CD8-positive, alpha-beta memory T cell (primary cell): Measurements from ENCODE around the gene PLA2G6. TPM values are rescaled to one million over a fixed set of nuclear protein-coding genes. Genes with fewer than 3 reads are reported as not detected.

Source experiments
- CTCF ChIA-PET: fragments of 350-600 bp; sonication (Branson Sonifier 250); formaldehyde crosslinking; loops from one replicate; lab custom pipeline; 2021; ENCODE audit warnings: antibody characterized with exemption; lab: Charles Lee
- POLR2A ChIA-PET: fragments of 350-600 bp; sonication (Branson Sonifier 250); formaldehyde crosslinking; loops from one replicate; lab custom pipeline; 2021; ENCODE audit warnings: antibody characterized with exemption; lab: Charles Lee
- DNase-seq, 5 donors: peaks; one replicate each; pipeline versions ENCODE4 v3.0.0 to v3.0.0-alpha.2; 2020 to 2022; ENCODE audit warnings: mixed read lengths in 1 of 5
- H3K27ac ChIP-seq: one replicate; pipeline ENCODE4 v1.7.0; 2013; ENCODE audit warnings: low read depth, mild to moderate bottlenecking, low read length, moderate library complexity
- H3K27me3 ChIP-seq: 2 replicates; pipeline ENCODE4 v1.7.0; 2013; ENCODE audit warnings: low read length, mild to moderate bottlenecking; ENCODE audit not compliant: insufficient read depth, poor library complexity, severe bottlenecking
- H3K36me3 ChIP-seq: 2 replicates; pipeline ENCODE4 v1.7.0; 2013; ENCODE audit warnings: mild to moderate bottlenecking, low read length, moderate library complexity; ENCODE audit not compliant: insufficient read depth
- H3K4me1 ChIP-seq: 2 replicates; pipeline ENCODE4 v1.7.0; 2013; ENCODE audit warnings: mild to moderate bottlenecking, low read length, moderate library complexity; ENCODE audit not compliant: insufficient read depth
- H3K4me3 ChIP-seq: 2 replicates; pipeline ENCODE4 v1.7.0; 2013; ENCODE audit warnings: mild to moderate bottlenecking, low read length
- H3K9me3 ChIP-seq: 2 replicates; pipeline ENCODE4 v1.7.0; 2013; ENCODE audit warnings: mild to moderate bottlenecking, low read length
- H3K27ac Mint-ChIP-seq, 8 donors: one replicate each; pipeline ENCODE4 v1.8.0; 2020 to 2021; ENCODE audit warnings: mixed read lengths in 8 of 8, mild to moderate bottlenecking in 6 of 8, inconsistent platforms in 3 of 8, moderate library complexity in 3 of 8
- H3K27me3 Mint-ChIP-seq, 2 donors: one replicate each; pipeline ENCODE4 v1.8.0; 2020 to 2021; ENCODE audit warnings: mixed read lengths in 2 of 2, mild to moderate bottlenecking in 1 of 2, moderate library complexity in 1 of 2
- H3K36me3 Mint-ChIP-seq, 3 donors: one replicate each; pipeline ENCODE4 v1.8.0; 2020 to 2021; ENCODE audit warnings: mixed read lengths in 3 of 3, inconsistent platforms in 1 of 3, mild to moderate bottlenecking in 1 of 3
- H3K4me1 Mint-ChIP-seq, 3 donors: one replicate each; pipeline ENCODE4 v1.8.0; 2020 to 2021; ENCODE audit warnings: mixed read lengths in 3 of 3, inconsistent platforms in 1 of 3, mild to moderate bottlenecking in 1 of 3
- H3K4me3 Mint-ChIP-seq, 7 donors: one replicate each; pipeline ENCODE4 v1.8.0; 2020 to 2021; ENCODE audit warnings: mixed read lengths in 7 of 7, mild to moderate bottlenecking in 6 of 7, moderate library complexity in 4 of 7, inconsistent platforms in 2 of 7
- H3K9me3 Mint-ChIP-seq, 5 donors: one replicate each; pipeline ENCODE4 v1.8.0; 2020 to 2022; ENCODE audit warnings: mixed read lengths in 5 of 5, mild to moderate bottlenecking in 3 of 5, moderate library complexity in 2 of 5, inconsistent platforms in 1 of 5
- polyA plus RNA-seq: library from polyadenylated mRNA; unstranded; fragments of 300-500 nt; fragmentation: Illumina TruSeq; gene quantifications from one replicate; pipeline ENCODE4 v1.2.3, GENCODE V29; 2021
- total RNA-seq, 2 experiments: library from RNA; stranded (reverse); gene quantifications; one replicate each; pipeline ENCODE4 v1.2.3, GENCODE V29; 2021

The PLA2G6 gene
- total and polyA plus RNA-seq, 3 experiments from 2014 or later, result 5.6 to 34.1 (median 33.0) TPM

GRCh38 chr22:38067028-38067415 lies 114.6 kb downstream of the PLA2G6 start:
- no peak for DNase-seq
- Histone ChIP-seq H3K9me3 (no peaks in the 10 kb centered on the region), H3K27me3 (no peaks in the 10 kb centered on the region), H3K4me3 (no peak overlapping the region), H3K27ac (no peak overlapping the region), H3K36me3 (peaks cover 6% of the 10 kb centered on the region), H3K4me1 (no peaks in the 10 kb centered on the region)
- ChIA-PET CTCF (no interaction called here), POLR2A (no interaction called here)
- no peak overlapping the region for H3K4me3 Mint-ChIP-seq
- peaks cover 0 to 5% (median 3%) of the 10 kb centered on the region in 3 donors for H3K4me1 Mint-ChIP-seq
- no peak overlapping the region for H3K27ac Mint-ChIP-seq
- H3K27me3 Mint-ChIP-seq, result no peaks in the 10 kb centered on the region
- H3K9me3 Mint-ChIP-seq, result no peaks in the 10 kb centered on the region
- H3K36me3 Mint-ChIP-seq, result peaks cover 13 to 76% (median 17%) of the 10 kb centered on the region in 3 donors

- H3K4me3 ChIP-seq, result no peak overlapping the region
- no peak for DNase-seq
- H3K27me3 Mint-ChIP-seq, result no peaks in the 10 kb centered on the region
- CTCF ChIA-PET, result interaction anchor here (4.1 kb wide), 1 partner anchor 14 kb away, joined by 18 read pairs; no protein-coding TSS in a partner anchor
- no peak overlapping the region for H3K27ac ChIP-seq
- POLR2A ChIA-PET, result no interaction called here
- H3K4me3 Mint-ChIP-seq, result no peak overlapping the region
- peaks cover 15 to 78% (median 17%) of the 10 kb centered on the region in 3 donors for H3K36me3 Mint-ChIP-seq
- no peaks in the 10 kb centered on the region for H3K9me3 Mint-ChIP-seq
- no peaks in the 10 kb centered on the region for H3K4me1 ChIP-seq
- H3K27ac Mint-ChIP-seq, result peak overlapping the region in 1 of 8 donors; percentile 55
- H3K36me3 ChIP-seq, result peaks cover 6% of the 10 kb centered on the region
- no peaks in the 10 kb centered on the region for H3K27me3 ChIP-seq
- no peaks in the 10 kb centered on the region for H3K9me3 ChIP-seq
- peaks cover 0 to 9% (median 5%) of the 10 kb centered on the region in 3 donors for H3K4me1 Mint-ChIP-seq
Observed at GRCh38 chr22:38066381-38067027, 115.1 kb downstream of the PLA2G6 start.

GRCh38 chr22:38065539-38065938 lies 116.1 kb downstream of the PLA2G6 start:
- Mint-ChIP-seq H3K27ac (peak overlapping the region in 1 of 8 donors; percentile 15), H3K4me3 (no peak overlapping the region), H3K4me1 (peaks cover 0 to 9% (median 5%) of the 10 kb centered on the region in 3 donors), H3K27me3 (no peaks in the 10 kb centered on the region), H3K36me3 (peaks cover 15 to 71% (median 17%) of the 10 kb centered on the region in 3 donors), H3K9me3 (no peaks in the 10 kb centered on the region)
- CTCF ChIA-PET, result interaction anchor here (4.1 kb wide), 1 partner anchor 13 kb away, joined by 18 read pairs; no protein-coding TSS in a partner anchor
- H3K36me3 ChIP-seq, result peaks cover 6% of the 10 kb centered on the region
- H3K9me3 ChIP-seq, result no peaks in the 10 kb centered on the region
- no peak for DNase-seq
- H3K27me3 ChIP-seq, result no peaks in the 10 kb centered on the region
- POLR2A ChIA-PET, result no interaction called here
- no peak overlapping the region for H3K27ac ChIP-seq
- H3K4me3 ChIP-seq, result no peak overlapping the region
- H3K4me1 ChIP-seq, result no peaks in the 10 kb centered on the region

- no peaks in the 10 kb centered on the region for H3K27me3 ChIP-seq
- Mint-ChIP-seq H3K27ac (peak overlapping the region in 4 of 8 donors; percentile 19 to 67 (median 38)), H3K4me3 (no peak overlapping the region), H3K36me3 (peaks cover 12 to 69% (median 14%) of the 10 kb centered on the region in 3 donors), H3K4me1 (peaks cover 7 to 16% (median 11%) of the 10 kb centered on the region in 3 donors), H3K27me3 (no peaks in the 10 kb centered on the region), H3K9me3 (no peaks in the 10 kb centered on the region)
- H3K36me3 ChIP-seq, result no peaks in the 10 kb centered on the region
- ChIA-PET CTCF (interaction anchor here (4.1 kb wide), 1 partner anchor 10 kb away, joined by 18 read pairs; no protein-coding TSS in a partner anchor), POLR2A (no interaction called here)
- H3K27ac ChIP-seq, result no peak overlapping the region
- DNase-seq, result no peak
- H3K4me3 ChIP-seq, result no peak overlapping the region
- peaks cover 5% of the 10 kb centered on the region for H3K4me1 ChIP-seq
- no peaks in the 10 kb centered on the region for H3K9me3 ChIP-seq
Observed at GRCh38 chr22:38062791-38063190, 118.8 kb downstream of the PLA2G6 start.

Other genes starting within 250 kb of the PLA2G6 start
- gene C22orf23, start 228.2 kb downstream of the PLA2G6 start, total RNA-seq, result under 1 TPM; 0.29 to 0.37 TPM
- gene C22orf23, start 228.2 kb downstream of the PLA2G6 start, polyA plus RNA-seq, result not detected
- 100 to 1,000 TPM; 140 to 148 TPM for gene POLR2F, start 228.1 kb downstream of the PLA2G6 start, total RNA-seq
- gene POLR2F, start 228.1 kb downstream of the PLA2G6 start, polyA plus RNA-seq, result 167 TPM
- not detected for gene SOX10, start 197.3 kb downstream of the PLA2G6 start, total RNA-seq
- not detected for gene SOX10, start 197.3 kb downstream of the PLA2G6 start, polyA plus RNA-seq
- gene PICK1, start 124.4 kb downstream of the PLA2G6 start, total RNA-seq, result 10 to 100 TPM; 21.0 to 22.5 TPM
- gene PICK1, start 124.4 kb downstream of the PLA2G6 start, polyA plus RNA-seq, result 9.4 TPM
- under 1 TPM in 1 of 2 experiments, not detected in 1; 0.35 TPM for gene SLC16A8, start 97.6 kb downstream of the PLA2G6 start, total RNA-seq
- not detected for gene SLC16A8, start 97.6 kb downstream of the PLA2G6 start, polyA plus RNA-seq
- gene BAIAP2L2, start 71.1 kb downstream of the PLA2G6 start, total RNA-seq, result under 1 TPM; 0.53 to 0.58 TPM
- gene BAIAP2L2, start 71.1 kb downstream of the PLA2G6 start, polyA plus RNA-seq, result not detected
- 1 to 10 TPM; 7.4 to 7.8 TPM for gene MAFF, start 20.2 kb upstream of the PLA2G6 start, total RNA-seq
- gene MAFF, start 20.2 kb upstream of the PLA2G6 start, polyA plus RNA-seq, result 4.6 TPM
- gene TMEM184B, start 91.2 kb upstream of the PLA2G6 start, total RNA-seq, result 10 to 100 TPM; 29.0 to 31.7 TPM
- gene TMEM184B, start 91.2 kb upstream of the PLA2G6 start, polyA plus RNA-seq, result 23.4 TPM
- 100 to 1,000 TPM; 102 to 105 TPM for gene CSNK1E, start 135.6 kb upstream of the PLA2G6 start, total RNA-seq
- 14.1 TPM for gene CSNK1E, start 135.6 kb upstream of the PLA2G6 start, polyA plus RNA-seq